ENCODE results near the gene PLXNB3. TPM values are rescaled to one million over a fixed set of nuclear protein-coding genes. Genes with fewer than 3 reads are reported as not detected.
"Not testable (repeated sequence)": the region's sequence is repeated elsewhere in the genome, so short reads cannot be mapped to it uniquely, and the experiment has no call there.

The PLXNB3 gene
- polyA plus RNA-seq, 1 donor = 1.9 TPM

- DNase-seq = no peak
These were observed 30.3 kb upstream of the PLXNB3 start for GRCh38 chrX:153733651-153734240.

- no peak for DNase-seq
These were observed 29.2 kb upstream of the PLXNB3 start for GRCh38 chrX:153734871-153735270.

DNA sequence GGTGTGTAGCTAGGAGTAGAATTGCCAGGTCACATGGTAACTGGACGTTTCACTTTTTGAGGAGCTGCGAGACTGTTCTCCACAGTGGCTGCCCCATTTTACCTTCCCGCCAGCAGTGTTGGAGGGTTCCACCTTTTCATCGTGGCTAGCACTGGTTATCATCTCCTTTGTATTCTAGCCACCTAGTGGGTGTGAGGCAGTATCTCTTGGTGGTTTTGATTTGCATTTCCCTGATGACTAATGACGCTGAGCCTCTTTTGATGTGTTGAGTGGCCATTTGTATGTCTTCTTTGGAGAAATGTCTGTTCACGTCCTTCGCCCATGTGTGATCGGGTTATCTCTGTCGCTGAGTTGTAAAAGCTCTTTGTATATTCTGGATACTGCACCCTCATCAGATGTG, 28.8 kb upstream of the PLXNB3 start:
- no peak for DNase-seq

DNA sequence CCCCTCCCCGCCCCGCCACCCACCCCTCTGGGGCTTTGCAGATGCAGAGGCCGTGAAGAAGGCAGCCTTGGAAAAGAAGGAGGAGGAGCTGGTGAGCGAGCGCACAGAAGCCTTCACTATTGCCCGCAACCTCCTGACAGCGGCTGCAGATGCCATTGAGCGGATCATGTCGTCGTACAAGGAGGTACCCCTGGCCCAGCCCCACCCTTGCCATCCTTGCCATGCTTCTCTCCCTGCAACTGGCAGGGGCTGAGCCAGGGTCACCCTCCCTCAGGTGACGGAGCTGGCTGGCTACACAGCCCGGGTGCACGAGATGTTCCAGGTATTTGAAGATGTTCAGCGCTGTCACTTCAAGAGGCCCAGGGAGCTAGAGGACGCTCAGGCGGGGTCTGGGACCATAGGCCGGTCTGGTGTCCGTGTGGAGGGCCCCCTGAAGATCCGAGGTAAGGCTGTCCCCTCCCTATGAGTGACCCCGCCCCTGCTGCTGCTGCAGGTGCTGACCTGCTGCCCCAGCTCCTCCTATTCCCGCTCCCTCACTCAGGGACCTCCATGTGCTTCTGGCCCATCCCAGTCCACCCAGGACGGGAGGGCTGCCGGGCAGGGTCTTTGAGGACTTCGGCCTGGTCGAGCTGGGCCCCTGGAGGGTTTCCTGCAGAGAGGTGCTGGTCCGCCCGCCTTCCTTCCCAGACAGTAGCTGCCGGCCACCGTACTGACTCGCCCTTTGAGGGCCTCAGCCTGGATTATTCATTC, 27.8 kb upstream of the PLXNB3 start:
- no peak for DNase-seq

GRCh38 chrX:153736871-153737441, 27.1 kb upstream of the PLXNB3 start:
- no peak for DNase-seq

DNA sequence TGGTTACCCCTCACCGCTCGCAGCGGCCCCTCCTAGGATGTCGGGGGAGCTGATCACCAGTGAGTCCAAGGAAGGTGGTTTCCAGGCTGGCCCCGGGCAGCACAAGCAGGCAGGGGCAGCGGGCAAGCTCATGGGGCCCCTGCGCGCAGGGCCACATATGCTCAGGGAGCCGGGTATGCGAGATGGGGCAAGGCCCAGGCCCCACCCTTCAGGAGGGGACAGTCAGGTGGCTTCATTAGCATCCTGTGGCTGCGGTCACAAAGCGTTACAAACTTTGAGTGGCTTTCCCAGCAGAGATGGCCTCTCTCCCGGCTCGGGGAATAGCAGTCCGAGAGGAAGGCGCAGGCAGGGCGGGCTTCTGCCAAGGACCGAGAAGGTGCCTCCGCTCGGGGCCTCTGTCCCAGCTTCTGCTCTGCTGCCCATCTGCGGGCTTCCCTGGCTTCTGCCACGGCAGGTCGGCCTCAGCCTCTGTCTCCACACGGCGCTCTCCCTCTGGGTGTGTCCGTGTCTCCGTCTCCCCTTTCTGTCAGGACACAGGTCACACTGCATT, 25.9 kb upstream of the PLXNB3 start:
- no peak for DNase-seq

DNA sequence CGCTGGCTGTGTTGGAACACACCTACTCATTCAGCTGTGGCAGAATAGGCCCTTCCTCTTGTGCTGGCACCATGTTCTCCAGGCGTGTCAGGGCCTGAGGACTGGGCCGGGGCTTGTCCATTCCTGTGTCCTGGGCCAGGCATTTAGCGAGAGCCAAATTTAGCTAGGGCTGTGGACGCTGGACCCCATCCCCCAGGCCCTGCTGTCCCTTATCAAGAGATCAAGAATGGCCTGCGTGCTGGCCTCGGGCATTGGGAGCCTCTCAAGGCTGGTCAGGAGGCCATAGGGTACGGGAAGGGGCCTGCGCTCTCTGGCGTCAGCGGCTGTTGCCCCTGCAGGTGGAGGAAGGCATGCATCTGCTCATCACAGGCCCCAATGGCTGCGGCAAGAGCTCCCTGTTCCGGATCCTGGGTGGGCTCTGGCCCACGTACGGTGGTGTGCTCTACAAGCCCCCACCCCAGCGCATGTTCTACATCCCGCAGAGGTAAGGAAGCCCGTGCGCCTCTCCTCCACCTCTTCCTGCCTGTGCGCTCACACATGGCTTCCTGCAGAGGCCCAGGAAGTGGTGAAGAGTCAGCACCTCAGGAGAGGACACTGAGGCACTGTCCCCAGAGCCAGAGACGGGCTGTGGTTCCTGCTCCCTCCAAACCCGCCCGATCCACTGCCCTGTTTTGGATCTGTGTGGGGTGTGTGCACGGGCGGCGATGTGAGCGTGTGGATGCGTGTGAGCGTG, 24.1 kb upstream of the PLXNB3 start:
- no peak for DNase-seq

GRCh38 chrX:153740631-153741222, 23.3 kb upstream of the PLXNB3 start:
- DNase-seq = no peak

- DNase-seq = no peak
These were observed 22.6 kb upstream of the PLXNB3 start for GRCh38 chrX:153741446-153741845.

DNA sequence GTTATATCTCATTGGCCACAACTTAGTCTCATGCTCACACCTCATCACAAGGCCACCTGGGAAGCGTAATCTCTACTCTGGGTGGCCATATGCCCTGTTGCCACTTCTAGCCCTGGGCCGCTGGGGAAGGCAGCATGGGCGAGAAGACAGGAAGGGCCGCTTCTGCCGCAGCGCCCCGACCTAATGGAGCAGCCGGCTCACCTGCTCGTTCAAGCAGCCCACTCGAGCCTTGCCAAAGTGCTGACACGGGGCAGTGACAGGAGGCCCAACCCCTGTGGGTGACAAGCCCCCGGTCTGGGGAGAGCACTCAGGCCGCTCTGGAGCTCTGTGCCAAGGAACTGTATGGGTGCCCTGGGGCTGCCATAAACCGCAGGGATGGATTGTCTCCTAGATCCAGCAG, 21.9 kb upstream of the PLXNB3 start:
- not testable (repeated sequence) for DNase-seq

DNA sequence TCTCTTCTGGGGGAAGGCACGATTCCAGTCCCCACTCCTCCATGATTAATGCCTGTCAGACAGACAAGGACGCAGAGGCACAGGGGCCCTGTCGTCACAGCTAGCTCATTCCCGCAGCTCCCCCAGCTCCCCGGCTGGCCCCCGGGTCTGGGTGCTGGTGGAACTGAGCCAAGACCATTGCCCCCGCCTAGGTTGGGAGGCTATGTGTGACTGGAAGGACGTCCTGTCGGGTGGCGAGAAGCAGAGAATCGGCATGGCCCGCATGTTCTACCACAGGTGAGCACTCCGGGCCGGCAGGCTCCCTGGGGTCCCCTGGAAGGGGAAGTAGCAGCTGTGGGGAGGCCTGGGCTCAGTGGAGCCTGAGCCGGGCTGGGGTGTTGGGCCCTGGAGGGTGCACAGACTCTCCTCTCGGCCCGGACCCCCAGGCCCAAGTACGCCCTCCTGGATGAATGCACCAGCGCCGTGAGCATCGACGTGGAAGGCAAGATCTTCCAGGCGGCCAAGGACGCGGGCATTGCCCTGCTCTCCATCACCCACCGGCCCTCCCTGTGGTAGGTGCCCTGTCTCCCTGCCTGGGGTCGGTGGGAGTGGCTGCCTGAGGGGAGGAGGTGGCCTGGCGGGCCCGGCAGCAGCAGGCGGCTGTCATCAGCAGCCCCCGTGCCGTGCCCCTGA, 21.1 kb upstream of the PLXNB3 start:
- not testable (repeated sequence) for DNase-seq

DNA sequence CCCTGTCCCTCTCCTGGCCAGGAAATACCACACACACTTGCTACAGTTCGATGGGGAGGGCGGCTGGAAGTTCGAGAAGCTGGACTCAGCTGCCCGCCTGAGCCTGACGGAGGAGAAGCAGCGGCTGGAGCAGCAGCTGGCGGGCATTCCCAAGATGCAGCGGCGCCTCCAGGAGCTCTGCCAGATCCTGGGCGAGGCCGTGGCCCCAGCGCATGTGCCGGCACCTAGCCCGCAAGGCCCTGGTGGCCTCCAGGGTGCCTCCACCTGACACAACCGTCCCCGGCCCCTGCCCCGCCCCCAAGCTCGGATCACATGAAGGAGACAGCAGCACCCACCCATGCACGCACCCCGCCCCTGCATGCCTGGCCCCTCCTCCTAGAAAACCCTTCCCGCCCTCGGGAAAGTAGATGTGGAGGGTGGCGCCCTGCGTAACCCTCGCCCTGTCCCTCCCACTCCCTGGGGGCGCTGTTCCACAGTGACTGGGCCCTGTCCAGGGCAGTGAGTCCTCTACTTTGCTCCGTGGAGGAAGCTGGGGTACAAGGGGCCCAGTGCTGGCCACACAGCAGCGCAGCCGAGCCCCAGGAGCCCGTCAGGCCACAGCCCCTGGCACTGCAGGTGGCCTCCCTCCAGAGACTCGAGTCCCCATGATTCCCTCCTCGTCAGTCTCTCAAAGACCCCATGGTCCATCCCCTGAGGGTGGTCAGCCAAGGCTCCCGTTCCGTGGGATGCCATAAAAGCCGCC, 20.4 kb upstream of the PLXNB3 start:
- not testable (repeated sequence) for DNase-seq

GRCh38 chrX:153744210-153745066, 19.6 kb upstream of the PLXNB3 start:
- DNase-seq = no peak

GRCh38 chrX:153745067-153745433, 19.0 kb upstream of the PLXNB3 start:
- not testable (repeated sequence) for DNase-seq

- DNase-seq = no peak
These were observed 17.7 kb upstream of the PLXNB3 start for GRCh38 chrX:153746359-153746758.

- DNase-seq = not testable (repeated sequence)
These were observed 17.1 kb upstream of the PLXNB3 start for GRCh38 chrX:153746991-153747390.

DNA sequence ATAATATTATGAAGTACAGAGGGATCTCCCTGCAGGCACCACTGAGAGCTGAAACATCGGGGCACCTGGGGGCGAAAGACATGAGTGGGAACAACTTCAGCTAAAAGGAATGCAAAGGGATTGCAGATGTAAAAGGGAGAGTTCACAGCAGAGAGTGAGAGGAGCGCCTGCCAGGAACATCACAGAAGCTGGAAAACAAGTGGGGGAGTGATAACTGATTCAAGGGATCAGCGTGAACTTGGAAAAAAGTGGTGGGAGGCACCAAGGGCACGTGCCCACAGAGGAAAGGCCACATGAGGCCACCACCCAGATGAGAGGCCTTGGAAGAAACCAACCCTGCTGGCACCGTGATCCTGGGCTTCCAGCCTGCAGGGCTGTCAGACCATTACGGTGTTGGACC, 15.0 kb upstream of the PLXNB3 start:
- DNase-seq = not testable (repeated sequence)

GRCh38 chrX:153750127-153750774, 13.8 kb upstream of the PLXNB3 start:
- DNase-seq = no peak

DNA sequence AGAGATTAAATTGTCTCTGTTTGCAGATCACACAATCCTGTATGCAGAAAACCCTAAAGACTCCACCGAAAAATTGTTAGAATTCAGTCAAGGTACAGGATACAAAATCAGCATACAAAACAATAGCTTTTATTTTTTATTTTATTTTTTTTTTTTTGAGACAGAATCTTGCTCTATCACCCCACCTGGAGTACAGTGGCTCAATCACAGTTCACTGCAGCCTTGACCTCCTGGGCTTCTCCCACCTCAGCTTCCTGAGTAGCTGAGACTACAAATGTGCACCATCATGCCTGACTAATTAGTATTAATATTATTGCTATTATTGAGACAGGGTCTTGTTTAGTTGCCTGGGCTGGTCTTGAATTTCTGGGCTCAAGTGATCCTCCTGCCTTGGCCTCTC, 8.9 kb upstream of the PLXNB3 start:
- DNase-seq = no peak

- DNase-seq = no peak
These were observed 2.2 kb upstream of the PLXNB3 start for GRCh38 chrX:153761863-153762262.
